Measurements from ENCODE around the gene ADGRL2.

The ADGRL2 gene

GRCh38 chr1:81800695-81801650 lies at the start of gene ADGRL2:
Gene ADGRL2, plus strand, starts transcription at chr1:81800934. Its CDS starts 36,051 bp downstream, at chr1:81836985.
- no peaks in the 10 kb centered on the region for H3K27me3 ChIP-seq (ENCODE audit: control insufficient read depth, insufficient read depth, low read length)
- H3K4me3 ChIP-seq (ENCODE audit: low read length) = peak within 1 kb of the TSS; percentile 81
- no peaks in the 10 kb centered on the region for H3K36me3 ChIP-seq (ENCODE audit: control insufficient read depth, low read depth, low read length)
- peak within 1 kb of the TSS; percentile 70 for H3K9ac ChIP-seq (ENCODE audit: low read length)
- peaks cover 42% of the 10 kb centered on the region for H3K4me1 ChIP-seq (ENCODE audit: control insufficient read depth, low read depth, low read length)
- no peaks in the 10 kb centered on the region for H3K9me3 ChIP-seq (ENCODE audit: control insufficient read depth, low read depth, low read length)
- peak within 1 kb of the TSS; percentile 48 for H3K27ac ChIP-seq (ENCODE audit: low read length)

GRCh38 chr1:81752840-81753239 lies 47.9 kb upstream of the ADGRL2 start:
- no peaks in the 10 kb centered on the region for H3K9me3 ChIP-seq (ENCODE audit: control insufficient read depth, low read depth, low read length)
- no peaks in the 10 kb centered on the region for H3K27me3 ChIP-seq (ENCODE audit: control insufficient read depth, insufficient read depth, low read length)
- no peak overlapping the region for H3K9ac ChIP-seq (ENCODE audit: low read length)

GRCh38 chr1:81754424-81754823 lies 46.3 kb upstream of the ADGRL2 start:
- Histone ChIP-seq H3K27ac (ENCODE audit: low read length) (no peak overlapping the region), H3K4me3 (ENCODE audit: low read length) (no peak overlapping the region), H3K9ac (ENCODE audit: low read length) (no peak overlapping the region), H3K36me3 (ENCODE audit: control insufficient read depth, low read depth, low read length) (no peaks in the 10 kb centered on the region), H3K9me3 (ENCODE audit: control insufficient read depth, low read depth, low read length) (no peaks in the 10 kb centered on the region), H3K27me3 (ENCODE audit: control insufficient read depth, insufficient read depth, low read length) (no peaks in the 10 kb centered on the region), H3K4me1 (ENCODE audit: control insufficient read depth, low read depth, low read length) (no peaks in the 10 kb centered on the region)

More at GRCh38 chr1:81752840-81753239, 47.9 kb upstream of the ADGRL2 start:
- Histone ChIP-seq H3K36me3 (ENCODE audit: control insufficient read depth, low read depth, low read length) (no peaks in the 10 kb centered on the region), H3K27ac (ENCODE audit: low read length) (no peak overlapping the region), H3K4me3 (ENCODE audit: low read length) (no peak overlapping the region), H3K4me1 (ENCODE audit: control insufficient read depth, low read depth, low read length) (no peaks in the 10 kb centered on the region)

- H3K9ac ChIP-seq (ENCODE audit: low read length) = no peak overlapping the region
- H3K4me1 ChIP-seq (ENCODE audit: control insufficient read depth, low read depth, low read length) = no peaks in the 10 kb centered on the region
- no peak overlapping the region for H3K4me3 ChIP-seq (ENCODE audit: low read length)
Measured at GRCh38 chr1:81756872-81757271, 43.9 kb upstream of the ADGRL2 start.

GRCh38 chr1:81757398-81758020 lies 43.2 kb upstream of the ADGRL2 start:
- no peak overlapping the region for H3K9ac ChIP-seq (ENCODE audit: low read length)
- no peak overlapping the region for H3K27ac ChIP-seq (ENCODE audit: low read length)
- H3K9me3 ChIP-seq (ENCODE audit: control insufficient read depth, low read depth, low read length) = no peaks in the 10 kb centered on the region
- H3K36me3 ChIP-seq (ENCODE audit: control insufficient read depth, low read depth, low read length) = no peaks in the 10 kb centered on the region
- no peak overlapping the region for H3K4me3 ChIP-seq (ENCODE audit: low read length)
- H3K4me1 ChIP-seq (ENCODE audit: control insufficient read depth, low read depth, low read length) = no peaks in the 10 kb centered on the region
- no peaks in the 10 kb centered on the region for H3K27me3 ChIP-seq (ENCODE audit: control insufficient read depth, insufficient read depth, low read length)

More at GRCh38 chr1:81756872-81757271, 43.9 kb upstream of the ADGRL2 start:
- Histone ChIP-seq H3K9me3 (ENCODE audit: control insufficient read depth, low read depth, low read length) (no peaks in the 10 kb centered on the region), H3K27ac (ENCODE audit: low read length) (no peak overlapping the region), H3K36me3 (ENCODE audit: control insufficient read depth, low read depth, low read length) (no peaks in the 10 kb centered on the region), H3K27me3 (ENCODE audit: control insufficient read depth, insufficient read depth, low read length) (no peaks in the 10 kb centered on the region)

GRCh38 chr1:81758181-81758580 lies 42.6 kb upstream of the ADGRL2 start:
- Histone ChIP-seq H3K4me3 (ENCODE audit: low read length) (no peak overlapping the region), H3K9ac (ENCODE audit: low read length) (no peak overlapping the region), H3K27me3 (ENCODE audit: control insufficient read depth, insufficient read depth, low read length) (no peaks in the 10 kb centered on the region), H3K27ac (ENCODE audit: low read length) (no peak overlapping the region), H3K9me3 (ENCODE audit: control insufficient read depth, low read depth, low read length) (no peaks in the 10 kb centered on the region), H3K36me3 (ENCODE audit: control insufficient read depth, low read depth, low read length) (no peaks in the 10 kb centered on the region), H3K4me1 (ENCODE audit: control insufficient read depth, low read depth, low read length) (no peaks in the 10 kb centered on the region)

- H3K9ac ChIP-seq (ENCODE audit: low read length) = no peak overlapping the region
- no peaks in the 10 kb centered on the region for H3K36me3 ChIP-seq (ENCODE audit: control insufficient read depth, low read depth, low read length)
- H3K9me3 ChIP-seq (ENCODE audit: control insufficient read depth, low read depth, low read length) = no peaks in the 10 kb centered on the region
- H3K4me1 ChIP-seq (ENCODE audit: control insufficient read depth, low read depth, low read length) = no peaks in the 10 kb centered on the region
- no peak overlapping the region for H3K4me3 ChIP-seq (ENCODE audit: low read length)
- H3K27me3 ChIP-seq (ENCODE audit: control insufficient read depth, insufficient read depth, low read length) = no peaks in the 10 kb centered on the region
- H3K27ac ChIP-seq (ENCODE audit: low read length) = no peak overlapping the region
Measured at GRCh38 chr1:81760477-81761097, 40.1 kb upstream of the ADGRL2 start.

GRCh38 chr1:81775510-81775909 lies 25.2 kb upstream of the ADGRL2 start:
- Histone ChIP-seq H3K36me3 (ENCODE audit: control insufficient read depth, low read depth, low read length) (no peaks in the 10 kb centered on the region), H3K27ac (ENCODE audit: low read length) (no peak overlapping the region), H3K9ac (ENCODE audit: low read length) (no peak overlapping the region), H3K27me3 (ENCODE audit: control insufficient read depth, insufficient read depth, low read length) (no peaks in the 10 kb centered on the region), H3K4me1 (ENCODE audit: control insufficient read depth, low read depth, low read length) (peaks cover 4% of the 10 kb centered on the region), H3K9me3 (ENCODE audit: control insufficient read depth, low read depth, low read length) (no peaks in the 10 kb centered on the region), H3K4me3 (ENCODE audit: low read length) (no peak overlapping the region)

GRCh38 chr1:81780705-81781454 lies 19.9 kb upstream of the ADGRL2 start:
- H3K9me3 ChIP-seq (ENCODE audit: control insufficient read depth, low read depth, low read length) = no peaks in the 10 kb centered on the region
- H3K9ac ChIP-seq (ENCODE audit: low read length) = no peak overlapping the region
- H3K4me1 ChIP-seq (ENCODE audit: control insufficient read depth, low read depth, low read length) = peaks cover 18% of the 10 kb centered on the region
- H3K27me3 ChIP-seq (ENCODE audit: control insufficient read depth, insufficient read depth, low read length) = no peaks in the 10 kb centered on the region
- no peak overlapping the region for H3K27ac ChIP-seq (ENCODE audit: low read length)
- no peaks in the 10 kb centered on the region for H3K36me3 ChIP-seq (ENCODE audit: control insufficient read depth, low read depth, low read length)
- no peak overlapping the region for H3K4me3 ChIP-seq (ENCODE audit: low read length)

GRCh38 chr1:81781749-81782148 lies 19.0 kb upstream of the ADGRL2 start:
- Histone ChIP-seq H3K27me3 (ENCODE audit: control insufficient read depth, insufficient read depth, low read length) (no peaks in the 10 kb centered on the region), H3K36me3 (ENCODE audit: control insufficient read depth, low read depth, low read length) (no peaks in the 10 kb centered on the region), H3K9ac (ENCODE audit: low read length) (no peak overlapping the region), H3K4me3 (ENCODE audit: low read length) (no peak overlapping the region), H3K27ac (ENCODE audit: low read length) (no peak overlapping the region), H3K4me1 (ENCODE audit: control insufficient read depth, low read depth, low read length) (peaks cover 18% of the 10 kb centered on the region), H3K9me3 (ENCODE audit: control insufficient read depth, low read depth, low read length) (no peaks in the 10 kb centered on the region)

GRCh38 chr1:81792184-81792583 lies 8.6 kb upstream of the ADGRL2 start:
- H3K9me3 ChIP-seq (ENCODE audit: control insufficient read depth, low read depth, low read length) = no peaks in the 10 kb centered on the region

More at GRCh38 chr1:81792184-81792583, 8.6 kb upstream of the ADGRL2 start:
- H3K9ac ChIP-seq (ENCODE audit: low read length) = no peak overlapping the region
- H3K27me3 ChIP-seq (ENCODE audit: control insufficient read depth, insufficient read depth, low read length) = no peaks in the 10 kb centered on the region
- H3K4me3 ChIP-seq (ENCODE audit: low read length) = no peak overlapping the region
- H3K4me1 ChIP-seq (ENCODE audit: control insufficient read depth, low read depth, low read length) = peaks cover 5% of the 10 kb centered on the region
- H3K36me3 ChIP-seq (ENCODE audit: control insufficient read depth, low read depth, low read length) = no peaks in the 10 kb centered on the region
- H3K27ac ChIP-seq (ENCODE audit: low read length) = no peak overlapping the region
